Loucy (cell line): ENCODE results near the gene KLF7.

ENCODE experiments used
- H2AFZ ChIP-seq: fragments of 200-600 bp; sonication (generic); 2 replicates; pipeline ENCODE4 v1.6.0; 2016; ENCODE audit warnings: antibody characterized with exemption, mild to moderate bottlenecking, low read length, moderate library complexity
- H3F3A ChIP-seq: fragments of 200-600 bp; 2 replicates; pipeline ENCODE4 v1.6.0; 2016; ENCODE audit warnings: antibody characterized with exemption, low read depth, mild to moderate bottlenecking
- H3K27me3 ChIP-seq: fragments of 200-600 bp; sonication (generic); 2 replicates; pipeline ENCODE4 v1.6.1; 2014; ENCODE audit warnings: low read length, mild to moderate bottlenecking; ENCODE audit not compliant: insufficient read depth, poor library complexity, severe bottlenecking
- H3K36me3 ChIP-seq: fragments of 200-600 bp; sonication (generic); 2 replicates; pipeline ENCODE4 v1.6.1; 2016; ENCODE audit warnings: low read length; ENCODE audit not compliant: insufficient read depth
- H3K4me1 ChIP-seq: fragments of 200-600 bp; sonication (generic); 2 replicates; pipeline ENCODE4 v1.5.1; 2014; ENCODE audit warnings: low read length, mild to moderate bottlenecking; ENCODE audit not compliant: insufficient read depth, poor library complexity, severe bottlenecking
- H3K4me2 ChIP-seq: fragments of 200-600 bp; sonication (generic); 2 replicates; pipeline ENCODE4 v1.6.0; 2014; ENCODE audit warnings: antibody characterized with exemption, low read length, low read depth, mild to moderate bottlenecking; ENCODE audit not compliant: poor library complexity, severe bottlenecking
- H3K4me3 ChIP-seq: fragments of 200-600 bp; sonication (generic); 2 replicates; pipeline ENCODE4 v1.5.1; 2014; ENCODE audit warnings: low read length, mild to moderate bottlenecking, mixed read lengths; ENCODE audit not compliant: poor library complexity, severe bottlenecking
- H3K79me2 ChIP-seq: fragments of 200-600 bp; sonication (generic); 2 replicates; pipeline ENCODE4 v1.6.1; 2014; ENCODE audit warnings: low read length; ENCODE audit not compliant: insufficient read depth
- H3K9ac ChIP-seq: fragments of 200-600 bp; sonication (generic); 2 replicates; pipeline ENCODE4 v1.6.0; 2014; ENCODE audit warnings: mild to moderate bottlenecking, low read depth, low read length, moderate library complexity; ENCODE audit not compliant: poor library complexity, severe bottlenecking
- H3K9me2 ChIP-seq: fragments of 200-600 bp; sonication (generic); replicated peaks from 2 replicates; pipeline ENCODE4 v1.6.1; 2016; ENCODE audit warnings: low read depth, low read length, mixed read lengths
- H3K9me3 ChIP-seq: fragments of 200-600 bp; sonication (generic); 2 replicates; pipeline ENCODE4 v1.6.1; 2014; ENCODE audit warnings: mild to moderate bottlenecking, antibody characterized with exemption, low read length, low read depth; ENCODE audit not compliant: insufficient read depth
- H4K20me1 ChIP-seq: fragments of 200-600 bp; sonication (generic); 2 replicates; pipeline ENCODE4 v1.6.0; 2014; ENCODE audit warnings: antibody characterized with exemption, low read length, mild to moderate bottlenecking; ENCODE audit not compliant: insufficient read depth, poor library complexity, severe bottlenecking
- CTCF ChIP-seq: fragments of 200-600 bp; sonication (generic); conservative IDR thresholded peaks from 2 replicates; pipeline ENCODE4 v1.5.1; 2014; ENCODE audit warnings: mild to moderate bottlenecking, antibody characterized with exemption, low read length
- EZH2phosphoT487 ChIP-seq: fragments of 200-600 bp; IDR thresholded peaks from 2 replicates; pipeline ENCODE4 v1.6.1; 2018; ENCODE audit warnings: antibody characterized with exemption, mild to moderate bottlenecking, moderate library complexity, borderline replicate concordance

Gene KLF7

GRCh38 chr2:207128867-207129266 lies 36.9 kb downstream of the KLF7 start:
- no peaks in the 10 kb centered on the region for H3K36me3 ChIP-seq
- TF ChIP-seq CTCF (no peak), EZH2phosphoT487 (no peak)
- no peak overlapping the region for H2AFZ ChIP-seq
- peaks cover 12% of the 10 kb centered on the region for H3K4me1 ChIP-seq
- H3K9ac ChIP-seq: no peak overlapping the region
- no peak overlapping the region for H3K4me2 ChIP-seq
- H3K9me2 ChIP-seq: no peaks in the 10 kb centered on the region
- no peaks in the 10 kb centered on the region for H3F3A ChIP-seq
- no peak overlapping the region for H3K4me3 ChIP-seq
- H4K20me1 ChIP-seq: no peaks in the 10 kb centered on the region
- H3K9me3 ChIP-seq: no peaks in the 10 kb centered on the region
- no peaks in the 10 kb centered on the region for H3K27me3 ChIP-seq
- no peaks in the 10 kb centered on the region; the same call in 1 of the 2 replicates for H3K79me2 ChIP-seq

DNA sequence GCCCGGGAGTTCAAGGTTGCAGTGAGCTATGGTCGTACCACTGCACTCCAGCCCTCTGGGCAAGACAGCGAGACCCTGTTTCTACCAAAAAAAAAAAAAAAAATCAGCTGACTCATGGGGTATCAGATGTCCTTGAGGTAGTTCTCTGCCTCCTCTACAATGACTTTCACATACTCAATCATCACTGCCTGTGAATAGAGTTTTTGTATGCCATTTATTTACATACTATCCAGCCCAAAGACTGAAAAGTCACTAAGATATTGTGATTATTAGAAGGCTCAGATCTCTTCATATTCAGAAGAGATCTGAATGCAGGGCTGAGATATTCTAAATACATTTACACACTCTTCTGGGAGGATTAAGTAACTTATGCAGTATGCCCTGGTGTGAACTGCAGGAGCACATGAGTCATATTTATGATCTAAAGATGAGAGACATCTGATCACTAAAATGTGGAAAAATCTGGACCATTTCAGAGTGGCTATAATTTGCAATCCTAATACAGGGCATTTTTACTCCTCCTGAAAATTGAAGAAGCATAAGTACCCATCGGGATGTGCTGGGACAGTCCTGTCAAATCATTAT lies 38.9 kb downstream of the KLF7 start:
- Histone ChIP-seq H3F3A (no peaks in the 10 kb centered on the region), H3K9me3 (no peaks in the 10 kb centered on the region), H3K9ac (no peak overlapping the region), H3K79me2 (no peaks in the 10 kb centered on the region; the same call in 1 of the 2 replicates), H3K36me3 (peaks cover 13% of the 10 kb centered on the region; the same call in 1 of the 2 replicates), H3K27me3 (no peaks in the 10 kb centered on the region), H3K4me1 (peaks cover 11% of the 10 kb centered on the region), H2AFZ (no peak overlapping the region), H3K4me3 (no peak overlapping the region), H3K4me2 (no peak overlapping the region), H3K9me2 (no peaks in the 10 kb centered on the region), H4K20me1 (no peaks in the 10 kb centered on the region)
- TF ChIP-seq CTCF (no peak), EZH2phosphoT487 (no peak)

DNA sequence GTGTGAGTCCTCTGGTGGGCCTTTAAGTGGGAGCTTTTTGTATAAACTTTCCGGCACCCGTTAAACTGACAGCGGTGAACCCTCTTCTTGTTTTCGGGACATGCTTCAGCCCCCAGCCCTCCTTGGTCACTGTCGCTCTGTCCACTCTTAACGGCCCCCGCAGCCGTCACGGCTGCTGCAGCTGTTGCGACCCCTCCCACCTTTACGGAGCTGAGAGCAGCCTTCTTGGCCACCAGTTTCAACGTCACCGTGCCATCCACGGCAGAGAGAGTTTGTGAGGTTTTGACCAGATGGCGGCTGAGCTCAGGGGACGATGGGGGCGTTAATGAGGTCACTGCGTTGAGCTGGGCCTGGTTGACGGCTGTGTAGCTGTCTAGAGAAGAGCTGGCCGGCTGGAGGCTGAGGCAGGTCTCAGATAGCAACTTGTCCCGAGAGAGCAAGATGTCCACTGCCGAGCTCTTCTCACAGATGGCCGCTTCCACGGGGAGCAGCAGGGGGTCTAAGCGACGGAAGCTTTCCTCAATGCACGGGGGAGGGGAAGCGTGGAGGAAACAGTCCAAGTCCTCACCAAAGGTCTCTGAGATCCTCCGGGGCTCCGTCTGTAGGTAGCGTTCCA lies 41.9 kb downstream of the KLF7 start:
- no peaks in the 10 kb centered on the region for H4K20me1 ChIP-seq
- H3F3A ChIP-seq: no peaks in the 10 kb centered on the region
- H3K4me1 ChIP-seq: no peaks in the 10 kb centered on the region
- no peak overlapping the region for H2AFZ ChIP-seq
- H3K36me3 ChIP-seq: peaks cover 15% of the 10 kb centered on the region; the same call in 1 of the 2 replicates
- TF ChIP-seq CTCF: no peak
- no peak for TF ChIP-seq EZH2phosphoT487
- no peaks in the 10 kb centered on the region for H3K79me2 ChIP-seq
- H3K4me2 ChIP-seq: no peak overlapping the region
- H3K27me3 ChIP-seq: no peaks in the 10 kb centered on the region
- no peaks in the 10 kb centered on the region for H3K9me3 ChIP-seq
- H3K9ac ChIP-seq: no peak overlapping the region
- no peaks in the 10 kb centered on the region for H3K9me2 ChIP-seq
- no peak overlapping the region for H3K4me3 ChIP-seq
